Measurements from ENCODE around the gene HPS5.
A peak's percentile ranks its signal among the peaks of the same experiment; 100 is the strongest.
"Not testable (repeated sequence)": the region's sequence is repeated elsewhere in the genome, so short reads cannot be mapped to it uniquely, and the experiment has no call there.

Gene HPS5

GRCh38 chr11:18269252-18269651 is 52.7 kb downstream of the HPS5 start:
- H3K27ac Mint-ChIP-seq; H3K27me3 Mint-ChIP-seq; H3K36me3 Mint-ChIP-seq; H3K4me3 Mint-ChIP-seq; H3K4me1 Mint-ChIP-seq (ENCODE audit: low read depth); H3K9me3 Mint-ChIP-seq (ENCODE audit: low read depth): not testable (repeated sequence)

- H3K27me3 Mint-ChIP-seq; H3K9me3 Mint-ChIP-seq (ENCODE audit: low read depth); H3K27ac Mint-ChIP-seq; H3K4me1 Mint-ChIP-seq (ENCODE audit: low read depth); H3K4me3 Mint-ChIP-seq; H3K36me3 Mint-ChIP-seq: not testable (repeated sequence)
Observed at GRCh38 chr11:18267335-18268133, 54.4 kb downstream of the HPS5 start.

- Mint-ChIP-seq H3K4me3 (no peak within 1 kb of the TSS), H3K4me1 (ENCODE audit: low read depth) (no peaks in the 10 kb centered on the region), H3K27me3 (no peaks in the 10 kb centered on the region), H3K27ac (no peak within 1 kb of the TSS), H3K9me3 (ENCODE audit: low read depth) (no peaks in the 10 kb centered on the region), H3K36me3 (no peaks in the 10 kb centered on the region)
Observed at GRCh38 chr11:18265949-18266348, 56.0 kb downstream of the HPS5 start, which contains the start of gene SAA1. SAA1 (plus strand) TSS chr11:18266264; CDS start chr11:18266888, 624 bp downstream.

GRCh38 chr11:18264677-18265555 is 57.0 kb downstream of the HPS5 start:
- H3K4me1 Mint-ChIP-seq (ENCODE audit: low read depth), result no peaks in the 10 kb centered on the region
- H3K27ac Mint-ChIP-seq, result no peak overlapping the region
- no peaks in the 10 kb centered on the region for H3K27me3 Mint-ChIP-seq
- H3K4me3 Mint-ChIP-seq, result no peak overlapping the region
- no peaks in the 10 kb centered on the region for H3K9me3 Mint-ChIP-seq (ENCODE audit: low read depth)
- H3K36me3 Mint-ChIP-seq, result no peaks in the 10 kb centered on the region

- Mint-ChIP-seq H3K4me1 (ENCODE audit: low read depth) (no peaks in the 10 kb centered on the region), H3K27ac (no peak overlapping the region), H3K4me3 (no peak overlapping the region), H3K36me3 (no peaks in the 10 kb centered on the region), H3K27me3 (no peaks in the 10 kb centered on the region), H3K9me3 (ENCODE audit: low read depth) (no peaks in the 10 kb centered on the region)
Observed at GRCh38 chr11:18264035-18264434, 57.9 kb downstream of the HPS5 start.

GRCh38 chr11:18262681-18263350 is 59.1 kb downstream of the HPS5 start:
- H3K27me3 Mint-ChIP-seq; H3K36me3 Mint-ChIP-seq; H3K27ac Mint-ChIP-seq; H3K4me1 Mint-ChIP-seq (ENCODE audit: low read depth); H3K4me3 Mint-ChIP-seq; H3K9me3 Mint-ChIP-seq (ENCODE audit: low read depth): not testable (repeated sequence)

GRCh38 chr11:18261721-18262120 is 60.2 kb downstream of the HPS5 start:
- Mint-ChIP-seq H3K4me3 (no peak overlapping the region), H3K27me3 (no peaks in the 10 kb centered on the region), H3K36me3 (no peaks in the 10 kb centered on the region), H3K27ac (no peak overlapping the region), H3K9me3 (ENCODE audit: low read depth) (no peaks in the 10 kb centered on the region), H3K4me1 (ENCODE audit: low read depth) (no peaks in the 10 kb centered on the region)

- Mint-ChIP-seq H3K27me3 (no peaks in the 10 kb centered on the region), H3K9me3 (ENCODE audit: low read depth) (no peaks in the 10 kb centered on the region), H3K4me1 (ENCODE audit: low read depth) (no peaks in the 10 kb centered on the region), H3K4me3 (no peak overlapping the region), H3K36me3 (no peaks in the 10 kb centered on the region), H3K27ac (no peak overlapping the region)
Observed at GRCh38 chr11:18259259-18259658, 62.7 kb downstream of the HPS5 start.

GRCh38 chr11:18254781-18255361 is 67.1 kb downstream of the HPS5 start:
- H3K27ac Mint-ChIP-seq, result no peak overlapping the region
- H3K27me3 Mint-ChIP-seq, result no peaks in the 10 kb centered on the region
- no peaks in the 10 kb centered on the region for H3K4me1 Mint-ChIP-seq (ENCODE audit: low read depth)
- H3K36me3 Mint-ChIP-seq, result no peaks in the 10 kb centered on the region
- H3K4me3 Mint-ChIP-seq, result no peak overlapping the region
- no peaks in the 10 kb centered on the region for H3K9me3 Mint-ChIP-seq (ENCODE audit: low read depth)

- Mint-ChIP-seq H3K27ac (no peak overlapping the region), H3K27me3 (no peaks in the 10 kb centered on the region), H3K36me3 (no peaks in the 10 kb centered on the region), H3K4me1 (ENCODE audit: low read depth) (no peaks in the 10 kb centered on the region), H3K4me3 (no peak overlapping the region), H3K9me3 (ENCODE audit: low read depth) (no peaks in the 10 kb centered on the region)
Observed at GRCh38 chr11:18253778-18254338, 68.1 kb downstream of the HPS5 start.

GRCh38 chr11:18253233-18253632 is 68.7 kb downstream of the HPS5 start:
- H3K4me1 Mint-ChIP-seq (ENCODE audit: low read depth), result no peaks in the 10 kb centered on the region
- H3K9me3 Mint-ChIP-seq (ENCODE audit: low read depth), result no peaks in the 10 kb centered on the region
- no peak overlapping the region for H3K4me3 Mint-ChIP-seq
- no peaks in the 10 kb centered on the region for H3K27me3 Mint-ChIP-seq
- no peaks in the 10 kb centered on the region for H3K36me3 Mint-ChIP-seq
- no peak overlapping the region for H3K27ac Mint-ChIP-seq

GRCh38 chr11:18248561-18248960 is 73.4 kb downstream of the HPS5 start, which contains the start of gene SAA2:
SAA2 (minus strand) TSS chr11:18248668; CDS start chr11:18248011, 657 bp downstream.
- no peak within 1 kb of the TSS for H3K27ac Mint-ChIP-seq
- no peak within 1 kb of the TSS for H3K4me3 Mint-ChIP-seq
- H3K27me3 Mint-ChIP-seq, result no peaks in the 10 kb centered on the region
- peaks cover 5% of the 10 kb centered on the region for H3K4me1 Mint-ChIP-seq (ENCODE audit: low read depth)
- H3K36me3 Mint-ChIP-seq, result no peaks in the 10 kb centered on the region
- peaks cover under 1% of the 10 kb centered on the region for H3K9me3 Mint-ChIP-seq (ENCODE audit: low read depth)

GRCh38 chr11:18247191-18247581 is 74.8 kb downstream of the HPS5 start:
- not testable (repeated sequence) for H3K9me3 Mint-ChIP-seq (ENCODE audit: low read depth); H3K4me1 Mint-ChIP-seq (ENCODE audit: low read depth); H3K27me3 Mint-ChIP-seq; H3K27ac Mint-ChIP-seq; H3K4me3 Mint-ChIP-seq; H3K36me3 Mint-ChIP-seq

GRCh38 chr11:18246379-18247190 is 75.4 kb downstream of the HPS5 start:
- H3K4me1 Mint-ChIP-seq (ENCODE audit: low read depth); H3K27me3 Mint-ChIP-seq; H3K36me3 Mint-ChIP-seq; H3K27ac Mint-ChIP-seq; H3K9me3 Mint-ChIP-seq (ENCODE audit: low read depth): not testable (repeated sequence)
- peak overlapping the region; percentile 38 for H3K4me3 Mint-ChIP-seq
